IMR-90 (cell line): Measurements from ENCODE around the gene PEX19. TPM values are rescaled to one million over a fixed set of nuclear protein-coding genes. Genes with fewer than 3 reads are reported as not detected.

Source experiments
- ATAC-seq: fragments of 200-7000 bp; cut with Tn5 transposase; 2 replicates; pipeline ENCODE4 v1.9.1; 2020; ENCODE audit warnings: low read depth, mild to moderate bottlenecking, moderate library complexity
- BruUV-seq: library from RNA; stranded (reverse); fragments of 400-500 nt; replicated peaks from 2 replicates; lab custom pipeline; 2021; lab: Mats Ljungman, UMichigan
- CTCF ChIA-PET: fragments of 300-600 bp; formaldehyde crosslinking; extraction: SDS; loops from one replicate; lab custom pipeline; 2021; ENCODE audit warnings: antibody characterized with exemption; lab: Yijun Ruan, JAX
- POLR2A ChIA-PET: fragments of 300-600 bp; sonication (Branson Sonifier 250); formaldehyde crosslinking; loops from one replicate; lab custom pipeline; 2022; ENCODE audit warnings: antibody characterized with exemption; ENCODE audit not compliant: unreplicated experiment; lab: Charles Lee
- DNase-seq: peaks from one replicate; pipeline ENCODE4 v3.0.0; 2013
- H2AFZ ChIP-seq: replicated peaks from 2 replicates; pipeline ENCODE3; 2013; ENCODE audit warnings: low read length, mild to moderate bottlenecking; ENCODE audit not compliant: poor library complexity
- H2AK5ac ChIP-seq: 2 replicates; pipeline ENCODE4 v1.6.1; 2013; ENCODE audit warnings: low read depth, low read length, inconsistent platforms
- H2AK9ac ChIP-seq: replicated peaks from 2 replicates; pipeline ENCODE3; 2013; ENCODE audit warnings: mild to moderate bottlenecking, low read depth, low read length, moderate library complexity; ENCODE audit not compliant: poor library complexity
- H2BK120ac ChIP-seq: 2 replicates; pipeline ENCODE4 v1.6.1; 2013; ENCODE audit warnings: low read depth, low read length, inconsistent platforms
- H2BK15ac ChIP-seq: 3 replicates; pipeline ENCODE4 v1.6.1; 2013; ENCODE audit warnings: low read depth, low read length, inconsistent platforms
- H2BK20ac ChIP-seq: 2 replicates; pipeline ENCODE4 v1.6.1; 2013; ENCODE audit warnings: low read depth, mild to moderate bottlenecking, inconsistent platforms, low read length, moderate library complexity
- H2BK5ac ChIP-seq: 2 replicates; pipeline ENCODE4 v1.6.1; 2013; ENCODE audit warnings: mild to moderate bottlenecking, low read depth, low read length, inconsistent platforms; ENCODE audit not compliant: poor library complexity, severe bottlenecking
- H3K14ac ChIP-seq: replicated peaks from 2 replicates; pipeline ENCODE4 v1.6.1; 2013; ENCODE audit warnings: low read depth, low read length, inconsistent platforms
- H3K18ac ChIP-seq: 2 replicates; pipeline ENCODE4 v1.6.1; 2013; ENCODE audit warnings: low read depth, low read length, control low read depth
- H3K23ac ChIP-seq: 2 replicates; pipeline ENCODE4 v1.6.1; 2013; ENCODE audit warnings: low read depth, low read length, inconsistent platforms
- H3K27ac ChIP-seq: 2 replicates; pipeline ENCODE4 v1.5.1; 2013; ENCODE audit warnings: mild to moderate bottlenecking, control low read depth, low read length; ENCODE audit not compliant: insufficient read depth
- H3K27me3 ChIP-seq: 2 replicates; pipeline ENCODE4 v1.6.1; 2013; ENCODE audit warnings: low read length; ENCODE audit not compliant: control insufficient read depth, insufficient read depth
- H3K36me3 ChIP-seq: 2 replicates; pipeline ENCODE4 v1.6.1; 2013; ENCODE audit warnings: low read length, mixed read lengths; ENCODE audit not compliant: control insufficient read depth, insufficient read depth
- H3K4ac ChIP-seq: 2 replicates; pipeline ENCODE4 v1.6.1; 2013; ENCODE audit warnings: low read depth, low read length, inconsistent platforms
- H3K4me1 ChIP-seq: 2 replicates; pipeline ENCODE4 v1.6.1; 2013; ENCODE audit warnings: low read length, mixed read lengths; ENCODE audit not compliant: control insufficient read depth, insufficient read depth
- H3K4me2 ChIP-seq: 2 replicates; pipeline ENCODE4 v1.6.1; 2013; ENCODE audit warnings: low read depth, mild to moderate bottlenecking, control low read depth, low read length, moderate library complexity
- H3K4me3 ChIP-seq: 2 replicates; pipeline ENCODE4 v1.5.1; 2013; ENCODE audit warnings: low read depth, mild to moderate bottlenecking, control low read depth, low read length, moderate library complexity; ENCODE audit not compliant: insufficient read depth
- H3K56ac ChIP-seq: 2 replicates; pipeline ENCODE4 v1.6.1; 2013; ENCODE audit warnings: low read length, inconsistent platforms; ENCODE audit not compliant: insufficient read depth; ENCODE audit errors: extremely low read depth
- H3K79me1 ChIP-seq, 2 experiments: 2 replicates each; pipeline ENCODE4 v1.6.1; 2013; ENCODE audit warnings: low read length in 2 of 2, inconsistent platforms in 1 of 2, low read depth in 1 of 2
- H3K9ac ChIP-seq: 2 replicates; pipeline ENCODE4 v1.6.1; 2013; ENCODE audit warnings: low read depth, low read length, control low read depth
- H3K9me1 ChIP-seq: 2 replicates; pipeline ENCODE4 v1.6.1; 2013; ENCODE audit warnings: low read length, inconsistent platforms; ENCODE audit not compliant: insufficient read depth
- H3K9me3 ChIP-seq: 2 replicates; pipeline ENCODE4 v1.6.1; 2013; ENCODE audit warnings: low read length; ENCODE audit not compliant: control insufficient read depth, insufficient read depth
- H4K20me1 ChIP-seq: 2 replicates; pipeline ENCODE4 v1.6.1; 2013; ENCODE audit warnings: low read length, inconsistent platforms; ENCODE audit not compliant: insufficient read depth
- H4K5ac ChIP-seq: 2 replicates; pipeline ENCODE4 v1.6.1; 2013; ENCODE audit warnings: mild to moderate bottlenecking, low read depth, low read length, control low read depth
- H4K8ac ChIP-seq, 2 experiments: 2 replicates each; pipeline ENCODE4 v1.6.1; 2013; ENCODE audit warnings: low read depth in 2 of 2, low read length in 2 of 2, control low read depth in 1 of 2, inconsistent platforms in 1 of 2
- H4K91ac ChIP-seq: 2 replicates; pipeline ENCODE4 v1.6.1; 2013; ENCODE audit warnings: low read depth, low read length, inconsistent platforms; ENCODE audit not compliant: insufficient read depth
- BHLHE40 ChIP-seq: fragments of 150-350 bp; IDR thresholded peaks from 2 replicates; pipeline ENCODE4 v1.6.1; 2016; ENCODE audit warnings: mild to moderate bottlenecking, low read depth, low read length
- CEBPB ChIP-seq: IDR thresholded peaks from 2 replicates; pipeline ENCODE4 v1.6.1; 2012; ENCODE audit warnings: low read depth, low read length, improper control_type of control experiment
- CHD1 ChIP-seq: IDR thresholded peaks from 2 replicates; pipeline ENCODE4 v1.6.1; 2012; ENCODE audit warnings: low read depth, low read length, improper control_type of control experiment
- ELK1 ChIP-seq: fragments of 150-350 bp; IDR thresholded peaks from 2 replicates; pipeline ENCODE4 v1.6.1; 2016; ENCODE audit warnings: low read depth, mild to moderate bottlenecking, low read length, moderate library complexity, borderline replicate concordance
- FOS ChIP-seq: fragments of 150-350 bp; IDR thresholded peaks from 2 replicates; pipeline ENCODE4 v1.6.1; 2016; ENCODE audit warnings: low read depth, low read length
- MAFK ChIP-seq: IDR thresholded peaks from 2 replicates; pipeline ENCODE4 v1.6.1; 2012; ENCODE audit warnings: low read depth, low read length, improper control_type of control experiment
- MAZ ChIP-seq: IDR thresholded peaks from 2 replicates; pipeline ENCODE4 v1.6.1; 2012; ENCODE audit warnings: low read depth, mild to moderate bottlenecking, low read length, improper control_type of control experiment, moderate library complexity, borderline replicate concordance
- MXI1 ChIP-seq: IDR thresholded peaks from 2 replicates; pipeline ENCODE4 v1.6.1; 2012; ENCODE audit warnings: low read depth, mild to moderate bottlenecking, low read length, moderate library complexity, borderline replicate concordance
- NFE2L2 ChIP-seq: fragments of 150-350 bp; IDR thresholded peaks from 2 replicates; pipeline ENCODE4 v1.6.1; 2016; ENCODE audit warnings: low read depth, mild to moderate bottlenecking, low read length
- RCOR1 ChIP-seq: IDR thresholded peaks from 2 replicates; pipeline ENCODE4 v1.6.1; 2012; ENCODE audit warnings: mild to moderate bottlenecking, low read length, improper control_type of control experiment; ENCODE audit not compliant: insufficient replicate concordance
- RFX5 ChIP-seq: IDR thresholded peaks from 2 replicates; pipeline ENCODE4 v1.8.0; 2012; ENCODE audit warnings: low read depth, mild to moderate bottlenecking, low read length, moderate library complexity
- SMC3 ChIP-seq: fragments of 150-350 bp; IDR thresholded peaks from 2 replicates; pipeline ENCODE4 v1.6.1; 2016; ENCODE audit warnings: low read depth, mild to moderate bottlenecking, antibody characterized with exemption, low read length, moderate library complexity
- USF2 ChIP-seq: fragments of 150-350 bp; IDR thresholded peaks from 2 replicates; pipeline ENCODE4 v1.6.1; 2017; ENCODE audit warnings: mild to moderate bottlenecking, antibody characterized with exemption, low read length, low read depth
- WGBS, 2 experiments: methylation state at CpG; one replicate each; pipeline versions ENCODE4 v1.1.5 to v1.1.7; 2013; ENCODE audit warnings: missing lambda C conversion rate in 2 of 2; ENCODE audit not compliant: insufficient read length in 1 of 2; ENCODE audit errors: extremely low coverage in 2 of 2; 5-methylcytosine and 5-hydroxymethylcytosine counted together
- dilution Hi-C: fragments of 300-500 bp; cut with HindIII; formaldehyde crosslinking; loops from one replicate; pipeline ENCODE4 v1.14.3; 2018; ENCODE audit warnings: low sequenced_read_pairs; ENCODE audit not compliant: unreplicated experiment
- in situ Hi-C: fragments of 300-500 bp; cut with MboI; formaldehyde crosslinking; loops from 3 replicates; pipeline ENCODE4 v1.14.3; 2019; ENCODE audit warnings: low sequenced_read_pairs, inconsistent platforms, mixed read lengths
- intact Hi-C: fragments of 100-400 bp; cut with micrococcal nuclease; formaldehyde crosslinking; loops from 2 replicates; pipeline ENCODE4 v1.10.0; 2022
- polyA plus RNA-seq, 3 experiments: library from polyadenylated mRNA; depleted of rRNA; stranded (reverse); fragments of >200 nt; gene quantifications; 2 replicates each; pipeline ENCODE4 v1.2.3, GENCODE V29; 2012; ENCODE audit warnings: low replicate concordance in 1 of 3
- total RNA-seq: library from RNA; depleted of rRNA; stranded (reverse); fragments of >200 nt; gene quantifications from 2 replicates; pipeline ENCODE4 v1.2.3, GENCODE V29; 2012

The PEX19 gene
- total and polyA plus RNA-seq, 2 of the 4 experiments (the other 2 are of a cell fraction) = 44.5 to 67.7 TPM

- H3K27ac ChIP-seq = no peak overlapping the region
- H2BK15ac ChIP-seq = no peak overlapping the region
- peaks cover 15% of the 10 kb centered on the region for H4K20me1 ChIP-seq
- no peak overlapping the region for H3K4ac ChIP-seq
- no peaks in the 10 kb centered on the region for H3K27me3 ChIP-seq
- H2AK5ac ChIP-seq = no peak overlapping the region
- 62% methylated on average over 3 of the region's 13 CpGs; no CpG with 5 or more reads in 1 of the 2 experiments for WGBS, 2 experiments
- intact Hi-C loops (no loop called here), dilution Hi-C loops (no loop called here), in situ Hi-C loops (no loop called here)
- H3K4me3 ChIP-seq = no peak overlapping the region
- H4K91ac ChIP-seq = no peak overlapping the region
- no peak overlapping the region for H3K4me2 ChIP-seq
- peaks cover 62% of the 10 kb centered on the region for H3K36me3 ChIP-seq
- no peak overlapping the region for H4K8ac ChIP-seq
- H3K9me3 ChIP-seq = no peaks in the 10 kb centered on the region
- no peak overlapping the region for H2AFZ ChIP-seq
- DNase-seq (no peak), ATAC-seq (no peak)
- no peak overlapping the region for H3K18ac ChIP-seq
- no peak overlapping the region for H3K14ac ChIP-seq
- no peak overlapping the region for H2BK120ac ChIP-seq
- H3K9me1 ChIP-seq = no peaks in the 10 kb centered on the region
- no peak overlapping the region for H2BK20ac ChIP-seq
- ChIA-PET POLR2A (no interaction called here), CTCF (interaction anchor here (1.3 kb wide), 1 partner anchor 16 kb away, joined by 5 read pairs; no protein-coding TSS in a partner anchor)
- no peak overlapping the region for H4K5ac ChIP-seq
- H3K79me1 ChIP-seq = peaks cover 24 to 28% of the 10 kb centered on the region in 2 experiments
- H3K9ac ChIP-seq = no peak overlapping the region
- TF ChIP-seq CHD1 (no peak), RFX5 (no peak), MAFK (no peak), MXI1 (no peak), BHLHE40 (no peak), MAZ (no peak), NFE2L2 (no peak), SMC3 (no peak), RCOR1 (no peak), ELK1 (no peak), FOS (no peak), USF2 (no peak), CEBPB (no peak)
- BruUV-seq = no TSS peak
- H3K23ac ChIP-seq = no peak overlapping the region
- no peak overlapping the region for H3K56ac ChIP-seq
- no peak overlapping the region for H2AK9ac ChIP-seq
- no peaks in the 10 kb centered on the region for H3K4me1 ChIP-seq
- H2BK5ac ChIP-seq = no peak overlapping the region
Measured at GRCh38 chr1:160307118-160307791, 22.3 kb upstream of the PEX19 start.
